Ammon's horn (tissue), 1 donor: ENCODE results near the gene UFD1.

Source experiments
- DNase-seq: peaks from one replicate; pipeline ENCODE4 v3.0.0-alpha.2; 2016; ENCODE audit warnings: low spot score

UFD1 gene, protein sequence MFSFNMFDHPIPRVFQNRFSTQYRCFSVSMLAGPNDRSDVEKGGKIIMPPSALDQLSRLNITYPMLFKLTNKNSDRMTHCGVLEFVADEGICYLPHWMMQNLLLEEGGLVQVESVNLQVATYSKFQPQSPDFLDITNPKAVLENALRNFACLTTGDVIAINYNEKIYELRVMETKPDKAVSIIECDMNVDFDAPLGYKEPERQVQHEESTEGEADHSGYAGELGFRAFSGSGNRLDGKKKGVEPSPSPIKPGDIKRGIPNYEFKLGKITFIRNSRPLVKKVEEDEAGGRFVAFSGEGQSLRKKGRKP

DNA sequence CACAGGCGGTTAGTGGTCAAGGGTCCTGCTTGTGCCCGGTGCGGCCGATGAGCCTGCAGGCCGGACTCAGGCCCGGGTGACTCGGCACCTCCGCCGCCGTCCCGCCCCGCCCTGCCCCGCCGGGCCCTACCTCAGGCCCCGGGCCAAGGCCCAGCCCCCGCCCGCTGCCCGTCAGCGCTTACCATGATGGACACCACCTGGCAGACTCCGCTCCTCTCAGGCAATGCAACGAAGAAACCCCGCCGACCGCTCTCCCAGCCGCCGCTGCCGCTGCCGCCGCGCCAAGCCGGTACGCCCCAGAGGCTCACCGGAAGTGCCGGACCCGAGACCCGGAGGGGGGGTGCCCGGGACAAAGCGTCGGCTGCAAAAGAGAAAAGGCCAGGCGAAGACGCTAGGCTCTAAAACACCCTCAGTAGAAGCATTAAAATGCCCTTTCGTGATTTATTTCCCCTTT is at the start of gene UFD1:
Gene UFD1 (minus strand): TSS at position 293 of the 454 bp plus-strand sequence. CDS start 108 bp downstream, at position 185.
- peak; percentile 82 for DNase-seq

DNA sequence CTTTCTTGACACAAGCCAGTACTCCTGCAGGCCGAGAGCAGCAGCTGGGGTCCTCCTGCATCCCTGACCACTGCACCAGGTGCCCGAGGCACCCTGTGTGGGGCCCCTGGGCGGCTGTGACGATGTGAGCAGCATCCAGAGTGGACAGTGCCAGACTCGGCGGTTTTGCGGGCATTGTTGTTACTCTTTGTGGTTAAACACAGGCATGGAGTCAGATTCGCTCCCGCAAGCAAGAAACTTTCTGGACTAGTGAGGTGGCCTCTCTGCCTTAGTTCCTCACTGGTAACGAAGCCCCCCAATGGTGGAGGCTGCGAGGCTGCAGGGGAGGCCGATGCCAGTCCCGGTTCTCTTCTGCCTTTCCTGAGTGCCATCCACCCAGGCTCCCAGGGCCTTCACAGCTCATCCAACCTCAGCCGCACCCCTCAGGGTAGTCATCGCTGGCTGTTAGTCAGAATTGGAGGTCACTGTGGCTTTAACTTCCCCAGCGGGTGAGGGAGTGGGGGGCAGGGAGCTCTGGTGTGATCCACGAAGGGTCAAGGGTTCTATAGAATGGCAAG is 48.9 kb upstream of the UFD1 start:
- DNase-seq, result no peak

DNA sequence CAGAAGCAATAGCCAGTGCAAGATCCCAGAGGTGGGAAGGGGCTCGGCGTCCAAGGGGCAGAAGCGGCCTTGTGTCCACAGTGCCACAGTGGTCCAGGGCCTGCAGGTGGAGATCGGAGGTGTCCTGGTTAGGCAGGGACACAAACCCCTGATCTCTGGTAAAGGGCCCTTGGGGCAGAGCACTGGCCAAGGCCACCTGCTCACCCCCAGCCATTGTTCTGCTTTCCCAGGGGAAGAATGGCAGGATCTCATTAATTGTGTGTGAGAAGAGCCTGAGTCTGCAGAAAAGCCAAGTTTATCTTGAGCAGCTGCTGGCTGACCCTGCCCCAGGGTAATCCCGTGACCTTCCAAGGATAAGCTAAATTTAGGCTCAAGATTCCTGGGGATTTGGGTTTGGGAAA is 48.3 kb upstream of the UFD1 start:
- DNase-seq, result no peak

DNA sequence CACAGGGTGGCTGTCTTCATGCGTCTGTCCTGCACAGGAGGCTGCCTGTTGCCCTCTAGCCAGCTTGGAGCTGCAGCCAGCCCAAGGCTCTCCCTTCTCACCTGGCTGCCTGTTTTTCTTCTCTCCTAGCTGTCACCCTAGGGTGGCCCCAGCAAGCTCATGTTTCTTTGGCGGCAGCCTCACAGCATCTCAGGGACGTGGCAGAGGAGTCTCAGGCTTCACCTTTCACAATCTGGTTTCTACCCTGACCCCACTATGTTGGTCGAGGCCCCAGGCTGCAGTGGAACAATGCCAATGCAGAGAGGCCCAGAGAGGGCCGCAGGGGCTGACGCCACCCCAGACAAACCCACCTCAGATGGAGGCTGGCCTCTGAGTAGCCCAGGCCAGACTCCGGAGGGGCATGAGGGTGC is 47.7 kb upstream of the UFD1 start:
- no peak for DNase-seq

DNA sequence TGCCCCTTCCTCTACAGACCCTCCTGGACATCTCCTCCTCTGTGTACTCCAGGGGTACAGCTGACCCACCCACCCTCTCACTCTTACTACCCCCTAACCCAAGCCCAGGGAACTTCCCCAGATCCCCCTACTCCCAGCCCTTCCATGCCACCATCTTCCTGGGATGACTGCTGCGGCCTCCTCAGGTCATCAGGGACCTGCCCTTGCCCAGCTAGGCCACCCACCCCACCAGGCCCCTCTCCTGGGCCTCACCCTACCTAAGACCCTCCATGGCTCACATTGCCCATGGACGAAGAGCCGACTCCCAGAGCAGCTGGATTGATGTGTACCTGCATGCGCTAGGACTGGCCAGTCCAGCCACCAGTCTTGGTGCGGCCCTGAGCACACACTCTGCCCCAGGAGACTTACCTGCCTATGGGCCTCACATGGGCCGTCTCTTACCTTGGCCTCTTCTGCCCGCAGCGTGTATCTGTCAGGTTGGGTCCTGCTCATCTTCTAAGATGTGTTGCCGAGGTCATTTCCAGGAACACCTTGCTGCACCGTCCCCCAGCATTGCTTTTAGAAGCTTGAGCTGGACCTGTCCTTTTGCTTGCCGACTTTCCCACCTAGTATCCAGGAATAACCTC is 47.2 kb upstream of the UFD1 start:
- no peak for DNase-seq

DNA sequence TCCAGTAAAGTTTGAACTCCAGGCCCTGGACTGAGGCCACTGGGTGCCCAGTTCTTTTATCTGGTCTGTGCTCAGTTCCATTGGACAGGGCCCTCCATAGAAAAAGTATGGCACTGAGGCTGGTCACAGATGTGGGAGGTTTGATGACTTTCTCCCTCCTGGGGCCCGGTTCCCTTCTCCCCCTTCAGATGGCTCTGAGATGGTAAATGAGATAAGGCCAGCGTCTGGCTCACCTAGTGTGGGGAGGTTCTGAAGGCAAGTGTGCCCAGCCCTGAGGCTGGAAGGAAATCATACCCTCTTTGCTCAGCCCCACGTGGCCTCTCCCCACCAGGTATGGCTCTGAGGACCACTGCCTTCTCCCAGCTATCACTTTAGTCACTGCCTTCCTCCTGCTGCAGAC is 46.7 kb upstream of the UFD1 start:
- no peak for DNase-seq

DNA sequence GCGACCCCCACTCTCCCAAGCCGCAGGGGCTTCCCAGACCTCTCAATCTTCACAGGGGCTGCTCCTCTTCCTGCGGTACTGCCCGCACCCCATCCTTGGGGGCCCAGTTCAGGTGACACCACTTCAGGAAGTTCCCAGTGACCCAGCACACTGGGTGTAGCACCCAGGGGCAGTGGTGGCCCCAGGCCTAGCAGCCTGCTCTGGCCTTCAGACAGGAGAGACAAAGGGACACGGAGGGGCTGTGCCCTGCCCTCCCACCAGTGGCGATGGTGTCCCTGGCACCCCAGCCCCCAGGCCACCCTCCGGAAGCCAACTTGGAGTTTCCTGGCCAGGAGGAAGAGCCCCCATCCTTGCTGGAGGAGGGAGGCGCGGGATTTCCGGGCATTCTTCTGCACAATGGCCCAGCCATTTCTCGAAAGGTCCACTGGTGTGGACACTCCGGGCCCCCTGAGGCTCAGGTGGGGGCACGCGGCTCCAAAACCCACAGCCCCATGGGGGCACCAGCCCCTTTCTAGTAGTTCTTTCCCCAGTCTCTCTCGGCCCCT is 46.2 kb upstream of the UFD1 start:
- no peak for DNase-seq

DNA sequence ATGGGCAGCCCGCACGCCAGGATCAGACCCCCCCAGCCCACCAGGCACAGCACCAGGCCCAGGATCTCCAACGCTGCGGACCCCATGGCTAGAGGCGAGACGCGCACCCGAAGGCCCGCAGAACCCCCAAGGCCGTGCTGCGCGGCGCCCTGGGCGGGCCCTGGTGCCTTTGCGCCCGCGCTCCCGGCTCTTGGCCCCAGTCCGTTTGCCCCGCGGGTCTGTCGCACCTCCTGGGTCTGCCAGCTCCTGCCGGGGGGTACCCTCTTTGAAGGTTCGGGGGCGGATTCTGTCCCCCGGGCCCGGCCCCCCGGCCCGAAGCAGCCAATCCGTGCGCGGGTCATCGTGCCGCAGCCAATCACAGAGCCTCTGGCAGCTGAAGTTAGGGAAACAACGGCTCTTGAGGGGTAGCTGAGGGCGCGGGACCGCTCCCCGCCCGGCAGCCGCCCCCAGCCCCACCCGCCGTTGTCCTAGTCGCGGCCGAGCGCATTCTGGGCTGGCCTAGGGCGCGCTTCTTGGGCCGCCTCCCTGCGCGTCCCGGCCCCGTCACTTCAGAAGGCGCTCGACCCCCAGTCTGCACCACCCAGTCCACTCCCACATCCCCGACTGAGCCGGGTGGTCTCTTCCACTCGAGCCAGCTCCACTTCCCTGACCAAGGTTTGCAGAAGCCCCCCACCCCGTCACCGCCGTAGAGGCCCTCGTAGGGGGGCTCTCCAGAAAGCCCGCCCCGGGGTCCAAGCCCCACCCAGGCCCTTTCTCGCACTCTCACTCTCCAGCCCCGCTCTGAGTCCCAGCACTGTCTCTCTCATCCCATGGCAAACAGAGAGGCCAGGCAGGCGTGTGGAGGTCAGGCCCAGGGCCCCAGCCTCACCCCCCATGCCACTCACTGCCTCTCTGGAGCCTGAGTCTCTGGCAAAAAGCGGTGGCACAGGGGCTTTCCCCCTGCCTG is 45.5 kb upstream of the UFD1 start, which contains the start of gene CLDN5:
Gene CLDN5 (minus strand): TSS at position 241 of the 946 bp plus-strand sequence. CDS start 155 bp downstream, at position 86.
- no peak for DNase-seq

DNA sequence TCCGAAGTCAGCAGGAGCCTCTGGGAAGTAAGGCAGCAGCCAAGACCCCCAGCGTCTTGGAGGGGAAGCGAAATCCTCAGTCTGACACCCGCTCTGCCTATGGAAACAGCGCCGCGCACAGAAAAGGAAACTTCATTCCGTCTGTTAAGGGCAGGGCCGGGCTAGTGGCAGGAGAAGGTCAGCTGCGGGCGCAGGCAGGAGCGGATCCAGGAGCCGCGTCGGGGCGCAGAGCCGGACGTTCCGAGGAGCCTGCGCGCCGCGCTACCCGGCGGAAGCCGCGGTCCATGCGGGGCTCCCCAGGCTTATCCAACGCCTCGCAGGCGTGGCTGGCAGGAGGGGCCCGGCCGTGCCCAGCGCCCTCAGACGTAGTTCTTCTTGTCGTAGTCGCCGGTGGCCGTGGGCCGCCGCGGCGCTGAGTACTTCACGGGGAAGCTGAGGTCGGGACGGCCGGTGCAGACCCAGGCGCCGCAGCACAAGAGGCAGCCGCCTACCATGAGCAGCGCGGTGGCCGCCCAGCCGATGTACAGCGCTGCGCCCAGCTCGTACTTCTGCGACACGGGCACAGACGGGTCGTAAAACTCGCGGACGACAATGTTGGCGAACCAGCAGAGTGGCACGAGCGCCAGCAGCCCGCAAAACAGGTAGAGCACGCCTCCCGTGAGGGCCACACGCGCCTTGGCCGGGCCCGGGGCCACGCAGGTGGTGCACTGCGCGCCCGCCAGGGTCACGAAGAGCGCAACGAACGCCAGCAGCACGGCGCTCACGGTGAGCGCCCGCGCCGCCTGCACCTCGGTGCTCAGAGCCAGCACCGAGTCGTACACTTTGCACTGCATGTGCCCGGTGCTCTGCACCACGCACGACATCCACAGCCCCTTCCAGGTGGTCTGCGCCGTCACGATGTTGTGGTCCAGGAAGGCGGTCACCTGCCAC is 44.5 kb upstream of the UFD1 start:
- DNase-seq, result no peak

DNA sequence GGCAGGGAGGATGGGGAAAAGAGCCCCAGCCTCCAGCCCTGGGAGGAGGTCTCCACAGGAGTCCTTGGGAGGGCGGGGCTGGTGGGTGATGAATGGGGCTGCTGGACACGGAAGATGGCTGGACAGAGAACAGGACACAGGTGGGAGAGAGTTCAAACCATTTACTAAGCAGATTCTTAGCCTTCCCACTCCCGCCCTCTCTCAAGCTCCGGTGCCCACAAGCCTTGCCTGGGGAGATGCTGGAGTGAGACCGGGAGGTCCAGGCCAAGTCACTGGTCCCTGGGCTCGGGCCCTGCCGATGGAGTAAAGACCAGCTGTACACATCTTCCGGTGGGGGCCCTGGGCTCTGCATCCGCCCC is 43.9 kb upstream of the UFD1 start:
- no peak for DNase-seq

DNA sequence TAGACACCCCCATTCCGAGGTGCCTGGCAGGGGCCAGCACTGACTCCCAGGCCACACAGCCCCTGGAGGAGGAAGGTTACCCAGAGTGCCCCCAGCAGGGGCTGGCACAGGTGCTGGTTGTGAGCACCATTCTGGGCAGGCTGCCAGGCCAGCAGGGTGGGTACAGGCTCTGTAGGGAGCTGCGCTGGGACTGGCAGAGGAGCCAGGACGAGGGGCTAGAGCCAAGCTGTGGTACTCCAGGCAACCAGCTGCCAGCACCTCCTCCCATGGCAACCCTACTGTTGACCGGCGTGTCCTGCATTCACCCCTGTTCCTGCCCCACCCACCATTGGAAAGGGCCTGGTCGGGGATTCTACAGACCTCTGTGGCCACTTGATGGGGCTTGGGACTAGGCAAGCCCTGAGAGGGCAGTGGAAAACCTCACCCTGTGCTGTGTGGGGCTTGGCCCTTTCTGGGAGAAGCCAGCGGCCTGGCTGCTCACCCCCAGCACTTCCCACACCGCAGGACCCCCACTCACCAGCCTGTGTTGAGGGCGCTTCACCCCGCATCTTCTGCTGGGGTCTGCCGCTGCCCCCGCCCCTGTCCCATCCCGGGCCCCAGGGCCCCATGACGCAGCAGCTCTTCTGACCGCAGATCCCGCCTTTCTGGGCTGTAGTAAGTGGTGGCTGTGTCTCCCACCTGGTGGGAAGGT is 43.3 kb upstream of the UFD1 start:
- peak; percentile 76 for DNase-seq

DNA sequence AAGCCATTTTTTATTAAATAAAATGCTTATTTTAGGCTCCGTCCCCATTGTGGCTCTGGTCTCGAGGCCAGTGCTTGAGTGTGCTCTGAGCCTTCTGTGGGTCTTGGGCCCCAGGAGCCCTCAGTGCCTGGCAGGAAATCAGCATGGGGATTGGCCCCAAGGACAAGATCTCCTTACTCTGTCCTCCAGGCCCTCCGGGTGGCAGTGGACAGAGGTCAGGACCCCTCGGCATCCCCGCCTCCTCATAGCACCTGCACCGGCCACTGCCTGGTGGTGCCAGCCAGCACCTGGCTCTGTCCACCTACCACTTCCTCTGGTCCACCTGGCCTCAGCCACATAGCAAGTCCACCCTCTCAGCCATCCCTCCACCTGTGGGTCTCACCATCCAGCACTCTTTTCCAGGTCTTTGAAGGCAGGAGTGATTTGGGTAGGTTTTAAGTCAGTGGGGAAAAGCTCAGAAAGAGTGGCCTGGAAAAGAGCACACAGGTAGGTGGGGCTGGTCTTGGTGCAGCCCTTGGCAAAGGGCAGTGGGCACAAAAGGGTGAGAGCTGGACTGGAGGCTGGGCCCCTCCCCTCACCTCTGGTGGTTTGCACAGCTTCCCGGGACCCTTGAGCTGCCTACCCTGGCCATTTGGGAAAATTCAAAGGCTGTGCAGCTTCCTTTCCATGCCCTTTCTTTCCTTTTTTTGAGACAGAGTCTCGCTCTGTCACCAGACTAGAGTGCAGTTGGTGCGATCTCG is 41.7 kb upstream of the UFD1 start:
- no peak for DNase-seq

DNA sequence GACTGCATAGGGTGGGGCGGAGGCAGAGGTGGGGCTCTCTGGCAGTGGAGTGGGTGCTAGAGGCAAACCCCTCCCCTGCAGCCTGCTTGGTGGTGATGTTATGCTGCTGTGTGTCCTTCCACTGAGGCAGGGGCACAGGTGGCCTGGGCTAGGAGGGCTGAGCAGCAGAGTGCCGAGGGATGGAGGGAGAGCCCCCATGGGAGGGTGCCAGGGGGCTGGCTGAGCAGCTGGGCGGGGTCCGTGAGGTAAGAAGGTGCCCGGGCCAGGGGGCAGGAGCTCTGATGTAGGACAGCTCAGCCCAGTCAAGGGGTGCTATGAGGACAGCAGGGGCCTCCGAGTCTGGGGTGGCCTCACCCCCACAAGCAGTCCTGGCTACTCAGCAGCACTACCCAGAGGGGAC is 41.0 kb upstream of the UFD1 start:
- DNase-seq, result no peak

DNA sequence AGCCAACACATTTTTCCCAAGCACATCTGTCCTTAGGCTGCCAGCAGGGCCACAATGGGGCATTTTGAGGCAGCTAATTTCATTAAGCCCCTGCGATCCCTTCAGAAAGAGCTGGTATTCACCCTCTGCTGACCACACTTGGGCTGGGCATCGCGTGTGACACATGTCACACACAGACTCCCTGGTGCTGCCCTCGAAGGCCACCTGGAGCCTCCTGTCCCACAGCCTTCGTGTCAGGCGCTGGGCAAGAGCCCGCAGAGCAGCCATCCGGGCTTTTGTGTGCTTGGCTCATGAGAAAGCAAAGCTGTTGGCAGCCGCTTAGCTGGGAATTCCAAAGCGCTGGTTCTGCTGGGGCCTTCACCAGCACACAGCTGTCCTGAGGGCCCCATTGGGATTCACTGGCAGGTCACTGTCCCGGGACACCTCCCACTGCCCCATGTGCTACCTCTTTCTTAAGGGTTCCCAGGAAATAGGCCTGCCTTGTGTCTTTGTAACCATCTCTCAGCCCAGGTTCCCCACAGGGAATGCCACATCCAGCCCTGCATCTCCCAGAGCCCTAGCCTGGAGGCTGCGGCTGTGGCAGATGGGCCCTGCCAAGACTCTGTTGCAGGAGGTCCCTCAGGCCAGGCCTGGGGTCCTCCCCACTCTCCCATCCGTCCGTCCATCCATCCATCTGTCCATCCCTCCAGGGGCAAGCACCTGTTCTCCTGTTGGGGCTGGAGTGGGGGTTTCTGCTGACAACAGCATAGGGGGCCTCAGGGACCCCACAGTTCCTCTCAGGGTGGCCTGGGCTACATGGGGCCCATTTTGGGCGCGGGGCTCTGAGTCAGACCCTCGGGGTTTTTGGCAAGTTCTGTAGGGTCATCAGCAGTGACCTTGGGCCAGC is 40.3 kb upstream of the UFD1 start:
- no peak for DNase-seq

DNA sequence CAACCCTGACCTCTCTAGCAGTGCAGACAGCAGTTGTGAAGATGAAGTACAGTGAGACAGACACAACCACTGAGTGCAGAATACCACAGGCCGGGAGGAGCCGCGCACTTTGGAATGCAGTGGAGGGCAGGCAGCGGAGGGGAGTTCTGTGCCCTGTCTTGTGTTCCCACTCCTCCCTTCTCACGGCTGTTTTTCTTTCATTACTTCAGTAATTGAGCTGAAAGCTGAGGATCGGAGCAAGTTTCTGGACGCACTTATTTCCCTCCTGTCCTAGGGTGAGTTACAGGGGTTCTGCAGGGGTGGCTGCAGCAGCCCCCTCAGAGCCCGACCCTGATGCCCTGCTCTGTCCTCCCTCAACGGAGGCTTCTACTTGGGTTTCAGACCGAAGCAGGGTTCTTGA is 39.6 kb upstream of the UFD1 start:
- DNase-seq, result no peak

DNA sequence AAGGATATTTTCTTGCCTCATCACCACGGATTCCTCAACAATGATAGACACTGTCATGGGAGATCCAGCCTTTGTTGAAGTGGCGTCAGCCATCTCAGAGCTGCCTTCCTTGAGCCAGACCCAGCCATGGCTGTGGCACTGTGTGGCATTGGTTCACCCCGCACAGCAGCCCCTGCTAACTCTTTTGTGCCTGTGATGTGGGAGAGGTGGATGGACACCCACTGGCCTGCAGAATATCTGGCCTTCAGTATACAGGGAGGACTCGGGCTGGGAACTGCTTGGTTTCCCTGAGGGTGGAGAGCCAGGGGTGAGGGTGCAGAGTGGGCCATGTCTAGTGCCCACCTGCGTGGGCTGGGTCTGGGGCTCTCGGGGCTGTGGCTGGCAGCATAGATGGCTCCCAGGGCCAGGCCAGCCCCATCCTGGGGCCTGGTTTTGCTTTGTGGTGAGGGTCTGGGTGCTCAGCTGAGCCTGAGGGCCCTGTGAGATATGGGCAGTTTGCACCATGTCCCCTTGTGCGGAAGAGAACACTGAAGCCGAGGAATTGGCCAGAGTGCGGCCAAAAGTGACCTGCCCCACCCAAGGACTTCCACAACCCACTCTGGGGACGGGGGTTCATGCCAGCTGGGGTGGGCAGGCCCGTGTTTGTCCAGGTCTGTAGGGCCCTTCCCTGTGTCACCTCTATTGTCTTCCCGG is 39.1 kb upstream of the UFD1 start:
- no peak for DNase-seq

DNA sequence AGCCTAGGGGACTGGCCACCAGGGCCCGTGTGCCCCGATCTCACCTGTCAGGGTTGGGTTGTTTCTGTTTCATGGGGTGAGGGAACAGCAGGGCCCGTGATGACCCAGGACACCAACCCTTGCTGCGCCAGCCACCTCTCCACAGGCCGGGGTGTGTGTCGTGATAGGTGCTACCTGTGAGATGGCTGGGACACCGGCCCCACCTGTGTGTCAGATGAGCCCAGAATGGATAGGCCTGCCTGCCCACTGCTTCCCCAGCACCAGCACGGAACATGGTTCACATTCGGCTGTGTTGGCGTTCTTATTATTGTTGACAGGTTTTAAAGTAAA is 38.1 kb upstream of the UFD1 start:
- DNase-seq, result no peak
